Renal pelvis (tissue), 4 donors: ENCODE results near the gene RUVBL1. TPM values are rescaled to one million over a fixed set of nuclear protein-coding genes. Genes with fewer than 3 reads are reported as not detected.

Experiments used
- DNase-seq: peaks from one replicate; pipeline ENCODE4 v3.0.0-alpha.2; 2013
- polyA plus RNA-seq, 3 donors: library from polyadenylated mRNA; unstranded; fragments of 120-200 nt; gene quantifications; one replicate each; pipeline ENCODE4 v1.2.1, GENCODE V29; 2013; ENCODE audit not compliant: insufficient read length in 3 of 3

RUVBL1 gene
- polyA plus RNA-seq, 3 donors: 69.4 to 76.5 (median 71.1) TPM

DNA sequence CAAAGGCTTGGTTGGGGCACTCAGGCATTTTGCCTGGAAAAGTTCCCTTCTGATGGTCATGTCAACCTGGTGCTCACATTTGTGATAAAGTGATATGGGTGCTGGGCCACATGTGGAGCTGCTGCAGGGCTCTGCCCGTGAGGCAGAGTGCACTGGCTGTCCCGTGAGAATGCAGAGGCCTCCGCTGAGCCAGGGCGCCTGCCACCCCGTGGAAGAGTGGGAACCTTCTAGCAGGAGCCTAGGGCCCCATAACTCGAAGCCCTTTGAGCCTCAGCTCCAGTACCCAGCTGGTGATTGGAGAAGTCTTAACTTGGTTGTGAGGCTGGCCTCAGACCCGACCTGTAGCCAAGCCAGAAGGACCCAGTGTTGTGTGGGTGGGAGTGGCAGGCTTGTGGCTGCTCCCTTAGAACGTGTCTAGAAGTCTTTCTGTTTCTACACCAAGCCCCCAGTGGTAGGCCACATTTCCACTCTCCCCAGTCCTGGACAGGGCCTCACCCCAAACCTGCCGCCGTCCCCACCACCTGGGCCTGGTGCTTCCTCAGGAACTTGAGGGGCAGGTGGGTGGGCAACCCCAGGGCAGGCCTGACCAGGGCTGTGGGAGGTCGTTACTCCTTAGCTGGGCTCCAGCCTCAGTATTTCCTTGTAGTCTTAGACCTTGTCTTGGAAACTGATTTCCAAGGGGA is 51.7 kb downstream of the RUVBL1 start:
- DNase-seq: no peak

DNA sequence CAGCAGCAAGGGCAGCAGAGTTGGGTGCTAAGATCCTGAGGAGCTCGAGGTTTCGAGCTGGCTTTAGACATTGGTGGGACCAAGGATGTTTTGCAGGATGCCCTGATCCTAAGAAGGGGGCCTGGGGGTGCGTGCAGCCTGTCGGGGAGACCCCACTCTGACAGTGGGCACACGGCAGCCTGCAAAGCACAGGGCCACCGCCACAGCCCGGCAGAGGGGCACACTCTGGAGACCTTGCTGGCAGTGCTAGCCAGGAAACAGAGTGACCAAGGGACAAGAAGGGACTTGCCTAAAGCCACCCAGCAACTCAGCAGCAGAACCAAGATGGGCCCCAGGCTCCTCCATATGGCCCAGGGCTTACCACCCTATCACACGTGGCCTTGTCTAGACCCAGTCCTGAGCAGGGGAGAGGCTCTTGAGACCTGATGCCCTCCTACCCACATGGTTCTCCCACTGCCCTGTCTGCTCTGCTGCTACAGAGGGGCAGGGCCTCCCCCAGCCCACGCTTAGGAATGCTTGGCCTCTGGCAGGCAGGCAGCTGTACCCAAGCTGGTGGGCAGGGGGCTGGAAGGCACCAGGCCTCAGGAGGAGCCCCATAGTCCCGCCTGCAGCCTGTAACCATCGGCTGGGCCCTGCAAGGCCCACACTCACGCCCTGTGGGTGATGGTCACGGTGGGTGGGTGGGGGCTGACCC is 52.6 kb downstream of the RUVBL1 start:
- DNase-seq: no peak

DNA sequence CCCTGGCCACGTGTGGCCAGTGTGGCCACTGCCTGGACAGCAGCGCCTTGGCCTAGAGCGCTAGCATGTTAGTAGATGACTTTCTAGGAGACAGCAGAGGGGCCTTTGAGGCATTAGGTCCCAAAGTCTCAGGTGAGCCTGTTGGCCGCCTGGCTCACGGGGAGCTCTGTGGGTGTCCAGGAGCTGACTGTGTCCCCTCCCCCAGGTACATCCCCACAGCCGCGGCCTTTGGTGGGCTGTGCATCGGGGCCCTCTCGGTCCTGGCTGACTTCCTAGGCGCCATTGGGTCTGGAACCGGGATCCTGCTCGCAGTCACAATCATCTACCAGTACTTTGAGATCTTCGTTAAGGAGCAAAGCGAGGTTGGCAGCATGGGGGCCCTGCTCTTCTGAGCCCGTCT is 54.3 kb downstream of the RUVBL1 start:
- DNase-seq: no peak

- DNase-seq: no peak
These were observed 55.4 kb downstream of the RUVBL1 start for GRCh38 chr3:128068156-128068620.

DNA sequence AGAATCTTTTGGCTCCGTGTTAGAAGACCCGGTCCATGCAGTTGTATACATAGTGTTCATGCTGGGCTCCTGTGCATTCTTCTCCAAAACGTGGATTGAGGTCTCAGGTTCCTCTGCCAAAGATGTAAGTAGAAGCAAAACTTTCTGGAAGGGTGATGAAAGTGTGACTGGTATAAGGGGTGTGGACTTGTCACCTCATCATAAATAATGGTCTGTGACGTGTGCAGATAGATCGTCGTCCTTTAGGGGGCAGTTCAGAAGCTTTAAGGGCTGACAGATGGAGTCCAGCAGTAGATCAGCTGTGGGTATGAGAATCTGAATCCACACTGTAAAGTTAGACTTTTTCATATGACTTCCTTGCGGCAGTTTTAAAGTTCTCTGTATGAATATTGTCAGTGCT is 56.1 kb downstream of the RUVBL1 start:
- no peak for DNase-seq

- no peak for DNase-seq
These were observed 56.9 kb downstream of the RUVBL1 start for GRCh38 chr3:128066676-128067075.

DNA sequence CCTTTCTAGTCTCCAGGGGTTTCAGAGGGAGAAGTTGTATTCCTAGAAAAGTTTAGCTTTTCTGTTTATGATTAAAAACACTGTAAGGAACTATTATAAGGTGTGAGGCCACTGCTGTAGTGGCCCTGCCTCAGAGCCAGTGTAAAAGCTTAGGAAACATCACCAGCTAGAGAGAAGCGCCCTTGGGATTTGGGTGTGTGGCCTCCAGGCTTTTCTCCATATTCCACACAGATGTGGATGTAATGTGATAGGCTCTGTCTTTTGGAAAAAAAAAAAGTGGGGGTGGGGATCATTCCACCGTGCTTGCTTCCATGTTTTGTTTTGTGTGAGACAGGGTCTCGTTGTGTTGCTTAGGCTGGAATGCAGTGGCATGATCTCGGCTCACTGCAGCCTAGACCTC is 57.5 kb downstream of the RUVBL1 start:
- DNase-seq: no peak

- no peak for DNase-seq
These were observed 58.6 kb downstream of the RUVBL1 start for GRCh38 chr3:128064962-128065361.

DNA sequence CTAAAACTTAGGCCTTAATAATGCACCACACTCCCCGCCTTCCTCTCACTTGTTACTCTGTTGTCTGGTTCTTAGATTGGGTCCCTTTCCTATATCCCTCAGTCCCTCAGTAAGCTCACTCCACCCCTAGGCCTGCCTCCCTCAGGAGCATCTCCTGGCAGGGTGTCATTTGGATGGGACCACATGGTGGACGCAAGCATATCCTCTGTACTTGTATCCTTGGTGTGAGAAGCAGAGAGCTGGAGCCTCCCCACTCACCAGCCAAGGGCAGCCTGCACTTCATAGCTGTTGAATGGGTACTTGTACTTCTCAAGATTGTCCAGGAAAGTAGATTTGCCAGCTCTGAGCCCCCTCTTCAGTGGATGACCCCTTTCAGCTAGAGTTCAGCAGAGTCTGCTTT is 59.7 kb downstream of the RUVBL1 start:
- no peak for DNase-seq

DNA sequence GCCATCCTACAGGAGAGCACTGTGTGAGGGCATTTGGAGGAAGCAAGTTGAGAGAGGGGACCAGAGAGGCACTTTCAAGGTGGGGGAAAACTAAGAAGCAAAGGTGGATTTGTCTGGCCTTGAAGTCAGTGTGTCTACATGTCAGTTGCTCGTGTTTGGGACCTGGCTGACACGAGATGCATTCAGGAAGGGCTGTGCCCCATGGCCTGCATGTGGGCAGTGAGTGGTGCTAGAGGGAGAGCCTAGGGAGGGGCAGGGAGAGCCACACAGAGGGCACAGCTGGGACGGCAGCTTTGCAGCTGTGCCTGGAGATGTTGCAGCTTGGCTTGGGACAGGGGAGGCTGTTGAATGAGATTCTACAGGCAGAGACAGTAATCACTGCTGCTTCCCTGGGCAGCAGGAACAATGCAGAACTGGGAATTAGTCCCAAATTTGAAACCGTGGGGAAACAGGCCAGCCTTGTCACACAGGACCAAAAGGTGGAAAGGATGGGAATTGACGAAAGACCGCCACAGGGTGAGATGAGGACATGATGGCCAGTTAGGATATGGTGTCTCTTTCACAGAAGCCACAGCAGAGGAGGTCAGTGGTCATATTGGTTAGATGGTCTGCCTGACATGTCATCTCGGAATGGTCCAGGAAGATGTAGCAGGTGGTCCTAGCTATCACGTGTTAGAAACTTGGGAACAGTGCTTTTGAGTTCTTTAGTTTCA is 61.4 kb downstream of the RUVBL1 start:
- DNase-seq: no peak

DNA sequence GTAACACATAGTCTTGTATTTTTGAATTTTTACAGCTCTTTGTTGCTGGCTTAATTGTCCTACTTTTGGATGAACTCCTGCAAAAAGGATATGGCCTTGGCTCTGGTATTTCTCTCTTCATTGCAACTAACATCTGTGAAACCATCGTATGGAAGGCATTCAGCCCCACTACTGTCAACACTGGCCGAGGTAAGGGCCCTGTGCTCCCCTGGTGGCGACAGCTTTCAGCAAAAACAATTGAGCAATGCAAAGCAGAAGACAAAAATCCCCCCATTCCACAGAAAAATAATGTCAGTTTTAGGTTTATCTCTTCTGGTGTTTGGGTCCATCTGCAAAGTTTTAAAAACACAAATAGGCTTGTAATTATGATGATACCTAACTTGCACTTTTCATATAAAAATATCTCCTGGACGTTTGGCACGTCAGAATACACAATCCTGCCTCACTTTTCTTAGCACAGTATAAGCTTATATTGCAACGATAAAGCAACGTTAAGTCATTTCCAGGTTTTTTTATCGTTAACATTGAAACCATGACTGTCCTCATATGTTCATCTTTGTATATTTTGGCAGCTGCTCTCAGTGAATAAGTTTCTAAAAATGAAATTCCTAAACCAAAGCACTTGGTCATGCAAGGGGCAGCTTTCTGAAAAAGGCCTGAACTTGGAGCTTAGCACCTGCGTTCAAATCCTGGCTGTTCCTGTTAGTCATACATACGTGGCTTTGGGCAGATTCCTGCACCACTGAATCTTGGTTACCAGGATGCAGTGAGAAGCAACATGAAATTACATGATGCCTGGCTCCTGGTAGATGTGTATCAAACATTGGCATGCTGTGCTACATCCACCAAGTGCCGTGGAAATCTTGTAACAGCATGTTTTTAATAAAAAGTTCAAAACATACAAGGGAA is 62.9 kb downstream of the RUVBL1 start:
- DNase-seq: no peak

GRCh38 chr3:128056258-128056657 is 67.4 kb downstream of the RUVBL1 start:
- DNase-seq: no peak

DNA sequence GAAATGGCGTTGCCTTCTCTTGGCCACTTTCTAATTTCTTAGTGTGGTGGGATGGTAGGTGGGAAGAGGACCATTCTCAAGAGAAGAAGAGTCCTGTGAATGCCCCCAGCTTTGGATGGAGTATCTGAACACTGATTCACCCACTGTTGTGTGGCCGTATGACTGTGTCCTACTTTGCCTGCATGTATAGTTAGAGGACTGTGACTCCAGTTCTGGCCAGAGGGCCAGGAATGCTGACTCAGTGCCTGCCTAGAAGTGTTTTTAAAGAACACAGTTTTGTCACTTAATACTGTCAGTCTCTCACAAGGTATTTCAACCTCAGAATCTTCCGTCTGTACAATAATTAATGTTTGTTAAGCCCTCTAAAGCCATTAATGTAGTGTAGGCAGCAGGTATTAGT is 69.2 kb downstream of the RUVBL1 start:
- DNase-seq: no peak

DNA sequence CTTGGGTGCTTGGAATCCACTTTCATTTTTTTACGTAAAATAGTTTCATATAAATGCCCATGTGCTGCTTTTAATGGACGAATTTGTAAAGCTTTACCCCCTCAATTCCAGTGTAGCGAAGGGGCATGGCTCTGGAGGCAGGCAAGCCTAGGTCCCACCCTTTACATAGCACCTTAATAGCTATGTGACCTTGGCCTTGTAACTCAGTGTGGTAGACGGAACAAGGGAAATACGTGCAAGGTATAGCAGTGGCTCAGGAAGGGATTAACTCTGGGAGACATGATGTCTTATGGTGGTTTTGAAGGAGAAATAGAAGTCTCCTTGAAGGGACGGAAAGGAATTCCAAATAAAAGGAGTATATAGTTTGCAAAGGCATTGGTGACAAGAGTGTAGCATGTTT is 70.0 kb downstream of the RUVBL1 start:
- DNase-seq: no peak

DNA sequence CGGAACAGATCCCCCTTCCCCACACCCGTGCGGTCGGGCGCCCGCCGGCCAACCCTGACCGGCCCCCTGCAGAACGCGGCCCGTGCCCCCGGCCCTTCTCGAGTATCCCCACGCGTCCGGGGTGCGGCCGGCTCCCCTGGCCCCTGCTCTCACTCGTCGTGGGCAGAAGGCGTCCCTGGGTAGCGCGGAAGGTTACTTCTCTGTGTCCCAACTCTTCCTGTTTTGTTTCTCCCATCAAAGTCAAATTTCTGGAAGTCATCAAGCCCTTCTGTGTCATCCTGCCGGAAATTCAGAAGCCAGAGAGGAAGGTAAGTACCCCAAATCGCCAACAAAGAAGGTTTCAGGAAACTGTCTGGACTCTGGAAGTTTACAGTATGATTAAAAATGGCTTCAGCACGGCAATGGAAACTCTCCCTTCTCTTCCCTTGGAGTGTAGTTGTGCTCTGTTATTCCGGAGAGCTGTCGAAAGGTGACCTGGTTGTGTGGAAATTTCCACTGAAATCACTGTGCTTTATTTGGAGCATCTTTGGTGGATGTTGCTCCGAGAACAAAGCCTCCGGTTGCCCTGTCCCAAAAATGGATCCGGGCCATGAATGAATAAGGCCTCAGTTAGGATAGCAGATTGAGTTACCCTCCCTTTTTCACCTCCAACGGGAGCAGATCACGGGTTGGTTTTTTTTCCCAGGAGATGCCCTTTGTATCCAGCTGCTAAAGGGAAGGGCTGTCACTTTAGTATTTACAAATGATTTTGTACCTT is 70.8 kb downstream of the RUVBL1 start:
- peak; percentile 16 for DNase-seq

DNA sequence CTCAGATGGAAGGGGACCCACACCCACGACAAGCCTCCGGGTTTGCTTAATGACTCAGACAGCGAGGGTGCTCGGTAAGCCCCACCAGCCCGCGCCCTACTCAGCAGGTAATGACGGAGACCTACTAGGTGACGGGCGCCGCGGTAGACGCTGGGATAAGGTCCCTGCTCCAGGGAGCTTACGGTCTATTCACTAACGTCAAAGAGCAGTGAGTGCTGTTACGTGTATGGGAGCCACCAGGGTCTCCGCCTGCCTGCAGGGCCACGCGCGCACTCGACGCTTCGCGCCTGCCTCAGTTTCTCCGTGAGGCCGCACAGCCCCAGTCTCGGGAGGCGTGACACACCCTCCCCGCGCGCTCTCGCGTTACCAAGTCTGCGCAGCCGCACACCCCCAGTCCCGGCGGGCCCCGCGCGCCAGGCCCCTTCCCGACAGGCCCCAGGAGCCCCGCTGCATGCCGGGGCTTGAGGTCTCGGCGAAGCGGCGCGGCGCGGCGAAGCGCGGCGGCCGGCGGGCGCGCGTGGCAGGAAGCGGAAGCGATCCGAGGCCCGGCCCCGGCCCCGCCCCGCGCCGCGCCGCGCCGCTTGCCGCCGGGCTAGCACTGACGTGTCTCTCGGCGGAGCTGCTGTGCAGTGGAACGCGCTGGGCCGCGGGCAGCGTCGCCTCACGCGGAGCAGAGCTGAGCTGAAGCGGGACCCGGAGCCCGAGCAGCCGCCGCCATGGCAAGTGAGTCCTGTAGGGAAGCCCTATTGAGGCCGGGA is 71.6 kb downstream of the RUVBL1 start, which contains the start of gene SEC61A1:
TSS of gene SEC61A1 (plus strand) at position 601 of the 758 bp plus-strand sequence. CDS start at position 717, 116 bp downstream.
- DNase-seq: peak; percentile 94

DNA sequence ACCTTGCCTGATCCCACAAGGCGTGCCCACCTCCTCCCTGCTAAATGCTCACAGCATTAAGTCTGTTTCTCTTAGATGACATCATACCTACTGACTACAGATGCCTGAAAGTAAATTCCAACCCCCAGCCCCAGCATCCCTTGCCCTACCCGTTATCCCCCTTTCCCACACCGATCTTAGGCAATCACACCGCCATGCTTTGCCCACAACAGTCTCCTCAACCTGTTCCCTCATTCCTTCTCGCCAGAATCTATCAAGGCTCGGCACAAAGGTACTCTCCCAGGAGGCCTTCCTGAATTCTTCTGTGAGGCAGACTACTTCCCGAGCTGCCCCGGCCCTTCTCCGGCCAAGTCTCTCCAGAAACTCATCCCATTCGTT is 72.2 kb downstream of the RUVBL1 start:
- DNase-seq: peak; percentile 29

GRCh38 chr3:128050597-128050996 is 73.0 kb downstream of the RUVBL1 start:
- DNase-seq: no peak

- DNase-seq: peak; percentile 24
These were observed 82.3 kb downstream of the RUVBL1 start for GRCh38 chr3:128041344-128041743.

DNA sequence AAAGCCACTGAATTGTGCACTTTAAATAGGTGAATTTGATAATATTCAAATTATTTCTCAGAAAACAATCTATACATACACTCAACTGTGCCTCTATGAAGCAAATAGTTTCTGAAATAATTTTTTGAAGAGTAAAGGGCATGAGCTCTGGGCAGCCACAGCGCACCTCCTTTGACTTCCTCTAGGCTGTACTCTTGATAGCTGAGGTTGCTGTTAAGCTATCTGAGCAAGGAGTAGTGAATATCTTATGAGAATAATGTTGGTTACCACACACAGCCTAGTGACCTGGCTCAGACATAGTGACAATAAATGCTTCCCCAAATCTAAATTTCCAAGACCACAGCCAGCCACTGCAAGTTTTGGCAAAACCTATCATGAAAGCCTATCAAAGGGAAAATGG is 83.0 kb downstream of the RUVBL1 start:
- DNase-seq: no peak
